NB4 (cell line): ENCODE measurements around the gene IWS1.

Source experiments
- CTCF ChIP-seq: IDR thresholded peaks from one replicate; pipeline ENCODE4 v1.5.1; 2012; ENCODE audit warnings: low read depth, low read length
- MAX ChIP-seq: IDR thresholded peaks from 2 replicates; pipeline ENCODE4 v1.6.1; 2011; ENCODE audit warnings: low read depth, low read length

- TF ChIP-seq CTCF (no peak), MAX (no peak)
Observed at GRCh38 chr2:127572841-127573240, 46.6 kb upstream of the IWS1 start.
